BLaER1 treated with 17β-estradiol and CSF1 and Interleukin-3, amounts not matched to agents 10 nM and 100 nM (cell line): ENCODE results near the gene ANAPC15.
"Not testable (repeated sequence)": the region's sequence is repeated elsewhere in the genome, so short reads cannot be mapped to it uniquely, and the experiment has no call there.

Source experiments
- H3K27ac ChIP-seq, 11 experiments: shearing (Covaris generic); formaldehyde crosslinking; 2 replicates each; pipeline ENCODE4 v1.8.1; 2022
- H3K27me3 ChIP-seq, 11 experiments: shearing (Covaris generic); formaldehyde crosslinking; 2 replicates each; pipeline ENCODE4 v1.8.1; 2022
- H3K36me3 ChIP-seq, 11 experiments: shearing (Covaris generic); formaldehyde crosslinking; 2 replicates each; pipeline ENCODE4 v1.8.1; 2022
- H3K4me1 ChIP-seq, 10 experiments: shearing (Covaris generic); formaldehyde crosslinking; 2 replicates each; pipeline ENCODE4 v1.8.1; 2022
- H3K4me2 ChIP-seq, 11 experiments: shearing (Covaris generic); formaldehyde crosslinking; 2 replicates each; pipeline ENCODE4 v1.8.1; 2022
- H3K4me3 ChIP-seq, 10 experiments: shearing (Covaris generic); formaldehyde crosslinking; 2 replicates each; pipeline ENCODE4 v1.8.1; 2022
- H3K9ac ChIP-seq, 11 experiments: shearing (Covaris generic); formaldehyde crosslinking; 2 replicates each; pipeline ENCODE4 v1.8.1; 2022
- H3K9me3 ChIP-seq, 11 experiments: shearing (Covaris generic); formaldehyde crosslinking; replicated peaks in 1 of 11; 2 replicates each; pipeline ENCODE4 v1.8.1; 2022
- H4K20me1 ChIP-seq, 11 experiments: shearing (Covaris generic); formaldehyde crosslinking; 2 replicates each; pipeline ENCODE4 v1.8.1; 2022
- Cebpa-rat ChIP-seq, 11 experiments: shearing (Covaris generic); IDR thresholded peaks; 2 replicates each; pipeline ENCODE4 v1.8.1; 2022

ANAPC15 gene

DNA sequence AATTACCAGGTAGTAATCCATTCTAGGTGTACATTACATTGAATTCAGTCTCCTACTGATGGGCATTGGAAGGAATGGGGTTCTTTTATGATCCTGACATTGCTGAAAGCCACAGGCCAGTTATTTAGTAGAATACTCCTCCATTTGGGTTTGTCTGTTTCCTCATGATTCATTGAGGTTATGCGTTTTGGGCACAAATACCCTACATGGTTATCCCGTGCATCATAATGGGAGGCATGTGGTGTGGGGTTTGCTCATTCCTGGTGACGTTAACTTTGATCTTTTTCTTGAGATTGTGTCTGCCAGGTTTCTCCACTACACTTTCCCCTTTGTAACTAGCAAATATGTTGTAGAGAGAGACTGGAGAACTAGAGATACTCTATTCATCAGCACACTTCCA is 28.6 kb upstream of the ANAPC15 start:
- Histone ChIP-seq H3K9ac (no peak overlapping the region), H3K27ac (no peak overlapping the region), H3K4me1 (peaks cover 0 to under 1% (median 0%) of the 10 kb centered on the region in 10 experiments; a peak in 1 of 20 replicates), H3K4me3 (no peak overlapping the region), H3K4me2 (no peak overlapping the region), H3K27me3 (no peaks in the 10 kb centered on the region), H3K36me3 (no peaks in the 10 kb centered on the region), H4K20me1 (no peaks in the 10 kb centered on the region), H3K9me3 (0 out of 22 replicates have a peak, but pooled peaks cover 0 to 5% (median 0%) of the 10 kb centered on the region in 11 experiments)
- no peak for TF ChIP-seq Cebpa-rat (IDR thresholded peaks at IDR 0.05)

DNA sequence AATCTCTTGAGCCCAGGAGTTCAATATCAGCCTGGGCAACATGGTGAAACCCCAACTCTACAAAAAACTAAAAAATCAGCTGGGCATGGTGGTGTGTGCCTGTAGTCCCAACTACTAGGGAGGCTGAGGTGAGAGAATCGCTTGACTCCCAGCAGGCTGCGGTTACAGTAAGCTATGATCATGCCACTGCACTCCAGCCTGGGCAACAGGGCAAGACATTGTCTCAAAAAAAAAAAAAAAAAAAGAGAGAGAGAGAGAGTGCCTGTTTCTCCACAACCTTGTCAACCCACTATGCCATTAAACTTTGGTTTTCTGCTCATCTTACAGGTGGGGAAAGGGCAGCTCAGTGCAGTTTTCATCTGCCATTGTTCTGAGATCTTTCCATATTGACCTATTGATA is 28.2 kb upstream of the ANAPC15 start:
- Histone ChIP-seq H3K4me3 (no peak overlapping the region), H3K9ac (no peak overlapping the region), H3K36me3 (no peaks in the 10 kb centered on the region), H3K27ac (no peak overlapping the region), H3K9me3 (0 out of 22 replicates have a peak, but pooled peaks cover 0 to 5% (median 0%) of the 10 kb centered on the region in 11 experiments), H3K27me3 (no peaks in the 10 kb centered on the region), H4K20me1 (no peaks in the 10 kb centered on the region), H3K4me1 (peaks cover 0 to 5% (median 0%) of the 10 kb centered on the region in 10 experiments; a peak in 2 of 20 replicates), H3K4me2 (no peak overlapping the region)
- no peak for TF ChIP-seq Cebpa-rat (IDR thresholded peaks at IDR 0.05)

DNA sequence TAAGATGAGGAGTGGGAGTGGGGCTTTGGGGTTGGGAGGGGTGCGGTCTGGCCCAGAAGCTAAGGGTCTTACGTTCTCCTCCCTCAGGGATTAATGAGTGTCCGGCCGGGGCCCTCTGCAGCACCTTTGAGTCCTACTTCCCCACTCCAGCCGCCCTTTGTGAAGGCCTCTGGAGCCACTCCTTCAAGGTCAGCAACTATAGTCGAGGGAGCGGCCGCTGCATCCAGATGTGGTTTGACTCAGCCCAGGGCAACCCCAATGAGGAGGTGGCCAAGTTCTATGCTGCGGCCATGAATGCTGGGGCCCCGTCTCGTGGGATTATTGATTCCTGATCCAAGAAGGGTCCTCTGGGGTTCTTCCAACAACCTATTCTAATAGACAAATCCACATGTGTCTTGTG is 27.0 kb upstream of the ANAPC15 start:
- TF ChIP-seq Cebpa-rat (IDR thresholded peaks at IDR 0.05): no peak
- no peak overlapping the region for H3K27ac ChIP-seq
- no peaks in the 10 kb centered on the region for H3K27me3 ChIP-seq
- H4K20me1 ChIP-seq: no peaks in the 10 kb centered on the region
- H3K36me3 ChIP-seq: no peaks in the 10 kb centered on the region
- peaks cover 0 to 13% (median 0%) of the 10 kb centered on the region in 10 experiments; a peak in 3 of 20 replicates for H3K4me1 ChIP-seq
- H3K4me2 ChIP-seq: no peak overlapping the region
- H3K9me3 ChIP-seq: 0 out of 22 replicates have a peak, but pooled peaks cover 0 to 5% (median 0%) of the 10 kb centered on the region in 11 experiments
- no peak overlapping the region for H3K9ac ChIP-seq
- no peak overlapping the region for H3K4me3 ChIP-seq

DNA sequence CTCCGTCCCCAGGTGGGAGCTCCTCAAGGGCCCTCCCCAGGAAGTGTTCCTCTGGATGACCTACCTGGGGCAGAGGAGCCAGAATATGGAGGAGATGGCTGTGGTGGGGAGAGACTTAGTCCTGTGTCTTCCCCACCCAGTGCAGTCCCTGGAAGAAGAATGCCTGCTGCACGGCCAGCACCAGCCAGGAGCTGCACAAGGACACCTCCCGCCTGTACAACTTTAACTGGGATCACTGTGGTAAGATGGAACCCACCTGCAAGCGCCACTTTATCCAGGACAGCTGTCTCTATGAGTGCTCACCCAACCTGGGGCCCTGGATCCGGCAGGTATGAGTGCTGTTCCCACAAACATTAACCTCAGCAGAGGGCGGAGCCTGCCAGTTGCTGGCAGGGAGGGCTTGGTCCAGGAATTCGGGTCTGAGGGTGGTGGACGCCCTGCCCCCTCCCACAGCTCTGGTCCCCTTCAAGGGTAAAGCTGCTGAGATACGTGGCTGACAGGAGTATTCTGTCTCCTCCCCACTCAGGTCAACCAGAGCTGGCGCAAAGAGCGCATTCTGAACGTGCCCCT is 26.4 kb upstream of the ANAPC15 start:
- Histone ChIP-seq H3K27me3 (no peaks in the 10 kb centered on the region), H3K4me2 (no peak overlapping the region), H3K4me3 (no peak overlapping the region), H3K9ac (no peak overlapping the region), H3K36me3 (no peaks in the 10 kb centered on the region), H3K27ac (no peak overlapping the region), H3K4me1 (peaks cover 0 to 16% (median 0%) of the 10 kb centered on the region in 10 experiments; a peak in 4 of 20 replicates), H4K20me1 (no peaks in the 10 kb centered on the region), H3K9me3 (0 out of 22 replicates have a peak, but pooled peaks cover 0 to 5% (median 0%) of the 10 kb centered on the region in 11 experiments)
- TF ChIP-seq Cebpa-rat (IDR thresholded peaks at IDR 0.05): no peak

DNA sequence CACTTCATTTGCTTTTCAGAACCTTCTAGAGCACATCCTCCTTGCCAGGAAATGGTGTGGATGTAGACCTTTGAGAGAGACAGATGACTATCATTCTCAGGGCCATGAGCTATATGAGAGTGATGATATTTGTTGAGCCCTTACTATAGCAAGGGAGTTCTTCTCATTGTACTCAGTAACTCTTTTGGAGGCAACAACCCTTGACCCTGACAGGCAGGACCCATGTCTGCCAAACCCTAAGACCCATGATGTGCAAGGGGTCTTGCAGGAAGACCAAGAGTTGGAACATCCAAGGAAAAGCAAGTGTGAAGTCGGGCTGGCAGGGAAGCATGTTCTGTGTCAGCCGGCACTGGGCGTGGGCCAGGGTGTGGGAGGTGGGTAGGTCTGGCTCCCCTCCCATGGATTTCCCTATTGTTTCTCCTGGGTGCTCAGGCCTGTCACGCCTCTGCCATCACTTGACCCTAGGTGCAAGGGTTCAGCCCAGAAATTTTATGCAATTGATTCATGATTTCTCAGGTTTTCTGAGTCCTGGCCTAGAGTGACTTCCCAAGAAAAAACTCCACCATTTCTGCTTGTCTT is 24.3 kb upstream of the ANAPC15 start:
- Histone ChIP-seq H3K4me1 (peaks cover 0 to 37% (median 3%) of the 10 kb centered on the region in 10 experiments; a peak in 10 of 20 replicates), H4K20me1 (no peaks in the 10 kb centered on the region), H3K4me2 (no peak overlapping the region), H3K27me3 (no peaks in the 10 kb centered on the region), H3K9me3 (peaks cover 0 to 5% (median 0%) of the 10 kb centered on the region in 11 experiments; a peak in 1 of 22 replicates), H3K27ac (no peak overlapping the region), H3K4me3 (no peak overlapping the region), H3K9ac (no peak overlapping the region), H3K36me3 (no peaks in the 10 kb centered on the region)
- no peak for TF ChIP-seq Cebpa-rat (IDR thresholded peaks at IDR 0.05)

DNA sequence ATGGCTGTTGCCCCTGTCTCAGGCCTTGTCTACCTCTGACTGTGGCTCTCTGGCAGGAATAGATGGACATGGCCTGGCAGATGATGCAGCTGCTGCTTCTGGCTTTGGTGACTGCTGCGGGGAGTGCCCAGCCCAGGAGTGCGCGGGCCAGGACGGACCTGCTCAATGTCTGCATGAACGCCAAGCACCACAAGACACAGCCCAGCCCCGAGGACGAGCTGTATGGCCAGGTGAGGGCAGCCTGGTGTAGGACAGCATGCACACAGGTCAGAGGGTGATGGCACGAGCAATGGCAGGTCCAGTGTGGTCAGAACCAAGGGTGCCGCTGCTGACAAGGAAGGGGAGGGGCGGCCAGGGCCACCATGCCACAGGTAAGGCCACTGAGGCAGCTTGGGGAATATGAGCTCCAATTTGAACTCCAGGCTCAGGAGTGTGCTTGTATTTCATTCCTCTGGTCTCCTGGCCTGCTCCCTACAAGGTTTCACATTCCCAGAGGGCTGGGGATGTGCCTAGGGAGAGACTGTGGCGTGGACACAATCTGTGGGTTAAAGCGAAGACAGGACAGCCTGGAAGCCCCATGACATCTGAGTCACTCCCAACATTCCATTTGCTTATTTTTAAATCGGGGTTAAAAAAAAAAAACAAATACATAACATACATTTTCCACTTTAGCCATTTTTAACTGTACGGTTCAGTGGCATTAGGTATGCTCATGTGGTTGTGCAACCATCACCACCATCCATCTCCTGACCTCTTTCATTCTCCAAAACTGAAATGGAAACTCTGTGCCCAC is 23.6 kb upstream of the ANAPC15 start:
- peak overlapping the region in 1 of 11 experiments; percentile 8; a peak in 1 of 22 replicates for H3K4me2 ChIP-seq
- no peak for TF ChIP-seq Cebpa-rat (IDR thresholded peaks at IDR 0.05)
- H4K20me1 ChIP-seq: no peaks in the 10 kb centered on the region

DNA sequence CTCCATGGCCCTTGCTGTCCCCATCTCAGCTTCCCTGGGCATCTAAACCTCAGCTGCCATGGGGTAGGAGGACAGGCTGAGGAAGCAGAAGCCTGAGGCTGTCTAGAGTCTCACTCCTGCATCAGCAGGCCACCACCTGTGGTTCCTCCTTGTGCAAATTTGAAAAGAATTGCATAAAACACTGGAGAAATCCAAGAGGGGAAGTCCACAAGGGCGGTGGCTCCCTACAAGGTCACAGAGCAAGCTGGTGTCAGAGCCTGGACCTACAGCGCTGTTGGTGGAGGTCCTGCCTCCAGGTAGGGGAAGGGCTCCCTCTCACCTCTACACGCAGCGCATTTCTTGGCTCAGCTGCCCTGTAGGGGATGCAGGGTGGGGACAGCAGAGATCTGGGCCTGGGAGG is 23.0 kb upstream of the ANAPC15 start, which contains the start of gene FOLR3:
Gene FOLR3, plus strand, starts transcription at position 253 of the 400 bp plus-strand sequence. CDS start 228 bp downstream, outside the sequence.
- H3K4me1 ChIP-seq: peaks cover 0 to 40% (median 3%) of the 10 kb centered on the region in 10 experiments; a peak in 10 of 20 replicates
- H4K20me1 ChIP-seq, H3K36me3 ChIP-seq, H3K9ac ChIP-seq, H3K27me3 ChIP-seq, H3K4me3 ChIP-seq, H3K9me3 ChIP-seq, H3K27ac ChIP-seq: not testable (repeated sequence)
- H3K4me2 ChIP-seq: peak within 1 kb of the TSS in 1 of 11 experiments; percentile 40; a peak in 1 of 22 replicates

More for the DNA sequence above, 23.6 kb upstream of the ANAPC15 start:
- Histone ChIP-seq H3K36me3 (no peaks in the 10 kb centered on the region), H3K9me3 (peaks cover 0 to 5% (median 0%) of the 10 kb centered on the region in 11 experiments; a peak in 1 of 22 replicates), H3K27me3 (no peaks in the 10 kb centered on the region), H3K4me3 (no peak overlapping the region), H3K27ac (no peak overlapping the region), H3K4me1 (peaks cover 0 to 40% (median 3%) of the 10 kb centered on the region in 10 experiments; a peak in 10 of 20 replicates), H3K9ac (no peak overlapping the region)

DNA sequence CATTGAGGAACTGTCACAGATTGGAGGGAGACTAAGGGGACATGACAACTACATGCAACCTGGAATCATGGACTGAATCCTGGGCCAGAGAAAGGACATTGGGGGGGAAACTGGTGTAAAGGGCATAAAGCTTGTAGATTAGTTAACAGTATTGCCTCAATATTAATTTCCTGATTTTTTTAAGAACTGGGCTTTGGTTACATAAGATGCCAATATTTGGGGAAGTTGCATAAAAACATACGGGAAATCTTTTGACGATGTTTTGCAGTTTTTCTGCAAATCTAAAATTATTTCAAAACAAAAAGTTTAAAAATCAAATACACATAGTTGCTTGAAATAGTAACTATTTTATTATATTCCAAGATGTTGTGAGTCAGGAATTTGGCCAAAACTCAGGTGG is 20.2 kb upstream of the ANAPC15 start:
- no peaks in the 10 kb centered on the region for H4K20me1 ChIP-seq
- H3K4me3 ChIP-seq: no peak overlapping the region
- peak overlapping the region in 5 of 11 experiments; percentile 19 to 71 (median 63); a peak in 9 of 22 replicates for H3K4me2 ChIP-seq
- H3K27me3 ChIP-seq: no peaks in the 10 kb centered on the region
- H3K4me1 ChIP-seq: peaks cover 0 to 40% (median 3%) of the 10 kb centered on the region in 10 experiments; a peak in 10 of 20 replicates
- H3K9ac ChIP-seq: no peak overlapping the region
- H3K36me3 ChIP-seq: no peaks in the 10 kb centered on the region
- peaks cover 20 to 33% (median 26%) of the 10 kb centered on the region in 11 experiments for H3K9me3 ChIP-seq
- H3K27ac ChIP-seq: peak overlapping the region in 2 of 11 experiments; percentile 35 to 59; a peak in 3 of 22 replicates
- no peak for TF ChIP-seq Cebpa-rat (IDR thresholded peaks at IDR 0.05)

DNA sequence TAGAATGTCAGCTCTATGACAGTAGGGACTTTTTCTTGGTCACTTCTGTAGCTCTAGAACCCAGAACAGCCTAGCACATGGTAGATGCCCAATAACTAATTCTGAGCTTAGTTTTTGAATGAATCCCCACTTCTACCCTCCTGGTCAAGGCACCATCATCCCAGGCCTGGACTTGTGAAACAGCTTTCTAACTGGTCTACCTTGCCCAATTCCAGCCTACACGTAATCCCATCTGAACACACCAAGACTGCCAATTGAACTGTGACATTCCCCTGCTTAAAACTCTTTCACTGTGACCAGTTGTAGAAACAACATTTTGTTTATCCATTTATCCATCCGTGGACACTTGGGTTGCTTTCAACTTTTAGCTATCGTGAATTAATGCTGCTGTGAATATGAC is 16.9 kb upstream of the ANAPC15 start:
- H4K20me1 ChIP-seq: no peaks in the 10 kb centered on the region
- peaks cover 53 to 66% (median 59%) of the 10 kb centered on the region in 11 experiments for H3K9me3 ChIP-seq
- H3K4me3 ChIP-seq: no peak overlapping the region
- no peak overlapping the region for H3K27ac ChIP-seq
- H3K27me3 ChIP-seq: no peaks in the 10 kb centered on the region
- no peaks in the 10 kb centered on the region for H3K36me3 ChIP-seq
- TF ChIP-seq Cebpa-rat (IDR thresholded peaks at IDR 0.05): no peak
- H3K4me1 ChIP-seq: peaks cover 0 to 27% (median 3%) of the 10 kb centered on the region in 10 experiments; a peak in 10 of 20 replicates
- no peak overlapping the region for H3K4me2 ChIP-seq
- no peak overlapping the region for H3K9ac ChIP-seq
